T-helper 1 cell treated with Interleukin-12 subunit alpha and Interleukin-12 subunit beta and Interleukin-4 antibody, amounts not matched to agents 30 μg/mL and 1 μg/mL, for 36 hours (primary cell): ENCODE data around the gene TDRD9.

Experiments used
- H3K27ac Mint-ChIP-seq: one replicate; pipeline ENCODE4 v1.8.0; 2021; ENCODE audit warnings: mild to moderate bottlenecking, mixed read lengths
- H3K27me3 Mint-ChIP-seq: one replicate; pipeline ENCODE4 v1.8.0; 2021; ENCODE audit warnings: low read depth, mixed read lengths
- H3K36me3 Mint-ChIP-seq: one replicate; pipeline ENCODE4 v1.8.0; 2021; ENCODE audit warnings: low read depth, mixed read lengths
- H3K4me1 Mint-ChIP-seq: one replicate; pipeline ENCODE4 v1.8.0; 2021; ENCODE audit warnings: low read depth, mixed read lengths
- H3K4me3 Mint-ChIP-seq: one replicate; pipeline ENCODE4 v1.8.0; 2021; ENCODE audit warnings: mild to moderate bottlenecking, moderate library complexity, mixed read lengths
- H3K9me3 Mint-ChIP-seq: one replicate; pipeline ENCODE4 v1.8.0; 2021; ENCODE audit warnings: mixed read lengths

TDRD9 gene

DNA sequence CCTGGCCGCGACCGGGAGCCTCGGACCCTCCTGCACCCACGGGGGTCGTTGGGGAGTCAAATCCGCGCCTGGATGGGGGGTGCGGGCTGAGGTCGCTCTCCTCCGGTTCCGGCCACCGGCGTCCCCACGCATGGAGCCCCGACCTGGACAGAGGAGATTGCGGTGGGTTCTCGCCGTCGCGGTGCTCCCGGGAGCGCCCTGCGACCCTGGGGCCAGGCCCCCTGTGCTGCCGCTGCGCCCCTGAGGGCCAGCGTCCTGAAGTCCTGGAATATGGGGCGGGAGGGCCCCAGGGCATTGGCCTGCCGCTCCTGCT, 157.6 kb downstream of the TDRD9 start:
- Mint-ChIP-seq H3K27ac (no peak overlapping the region), H3K9me3 (no peaks in the 10 kb centered on the region), H3K36me3 (no peaks in the 10 kb centered on the region), H3K4me1 (no peaks in the 10 kb centered on the region), H3K4me3 (no peak overlapping the region), H3K27me3 (peaks cover 10% of the 10 kb centered on the region)

DNA sequence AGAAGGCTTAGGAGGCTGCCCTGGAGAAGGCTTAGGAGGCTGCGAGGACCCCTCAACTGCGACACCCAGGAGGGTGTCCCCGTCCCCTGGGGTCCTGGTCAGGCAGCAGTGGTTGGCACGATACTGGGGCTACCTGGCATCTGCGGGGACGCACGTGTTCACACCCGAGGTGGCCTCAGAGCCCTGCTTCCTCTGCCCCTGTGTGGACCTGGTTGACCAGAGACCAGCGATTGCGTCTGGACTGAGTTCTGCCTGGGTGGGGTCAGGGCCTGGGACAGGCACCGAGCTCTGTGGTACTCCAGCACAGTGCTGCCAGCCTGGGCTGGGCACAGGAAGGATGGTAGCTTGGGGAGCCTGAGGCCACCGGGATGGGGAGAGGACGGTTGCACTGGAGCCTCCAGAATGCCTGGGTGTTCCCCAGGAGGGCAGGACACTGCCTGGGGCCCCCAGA, 158.0 kb downstream of the TDRD9 start:
- H3K36me3 Mint-ChIP-seq: no peaks in the 10 kb centered on the region
- H3K27ac Mint-ChIP-seq: no peak overlapping the region
- H3K9me3 Mint-ChIP-seq: no peaks in the 10 kb centered on the region
- H3K4me3 Mint-ChIP-seq: no peak overlapping the region
- no peaks in the 10 kb centered on the region for H3K4me1 Mint-ChIP-seq
- H3K27me3 Mint-ChIP-seq: peaks cover 10% of the 10 kb centered on the region

DNA sequence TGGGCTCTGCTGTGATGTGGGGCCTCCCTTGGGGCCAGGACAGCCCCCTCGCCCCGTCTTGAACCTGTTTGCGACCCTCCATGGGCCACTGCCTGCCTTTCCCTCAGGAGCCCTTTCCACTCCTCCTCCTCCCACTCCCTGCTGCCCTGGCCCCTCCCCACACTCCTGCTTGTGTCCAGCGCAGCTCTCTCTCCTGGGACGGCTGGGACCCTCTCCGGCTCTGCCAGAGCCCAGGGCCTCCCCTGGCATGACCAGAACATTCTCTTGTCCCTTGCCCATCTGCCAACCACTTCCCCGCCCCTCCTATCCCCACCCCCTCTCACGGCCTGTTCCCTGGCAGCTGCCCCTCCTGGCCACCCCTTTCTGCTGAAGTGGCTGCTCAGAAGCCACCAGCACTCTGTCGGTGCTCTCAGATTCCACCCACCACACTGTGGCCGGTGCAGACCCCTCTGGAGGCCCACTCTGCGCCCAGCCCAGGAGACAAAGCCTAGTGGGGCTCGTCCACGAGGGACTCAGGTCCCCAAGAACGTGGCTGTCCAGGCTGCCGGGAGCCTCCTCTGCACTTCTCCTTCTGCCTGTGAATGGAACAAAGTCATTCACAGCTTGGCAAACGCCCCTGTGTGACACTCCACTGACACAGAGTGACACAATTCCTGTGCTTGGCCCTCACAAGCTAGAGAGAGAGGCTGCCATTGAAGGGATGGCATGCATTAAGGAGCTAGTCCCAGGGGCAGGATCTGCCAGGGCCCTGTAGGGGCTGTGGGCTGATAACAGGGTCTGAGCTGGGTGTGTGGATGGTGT, 158.6 kb downstream of the TDRD9 start:
- Mint-ChIP-seq H3K36me3 (no peaks in the 10 kb centered on the region), H3K4me1 (no peaks in the 10 kb centered on the region), H3K4me3 (no peak overlapping the region), H3K27ac (no peak overlapping the region), H3K9me3 (no peaks in the 10 kb centered on the region), H3K27me3 (peaks cover 10% of the 10 kb centered on the region)

DNA sequence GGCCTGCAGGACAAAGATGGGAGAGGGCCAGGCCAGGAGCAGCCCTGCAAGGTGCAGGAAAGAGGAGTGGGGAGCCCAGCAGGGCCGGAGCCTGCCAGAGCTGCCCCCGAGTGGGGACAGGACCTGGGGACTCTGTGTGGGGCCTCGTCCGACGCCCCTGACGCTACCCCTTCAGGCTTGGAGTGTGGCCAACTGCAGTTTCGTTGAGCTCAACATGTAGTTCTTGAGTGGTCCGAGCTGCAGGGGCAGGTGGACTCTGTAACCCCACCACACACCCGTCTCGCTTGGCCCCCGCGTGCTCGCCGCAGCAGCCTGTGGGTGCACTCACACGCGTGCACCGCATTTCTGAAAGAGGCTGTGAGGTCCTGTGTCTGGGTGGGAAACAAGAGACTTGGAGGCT, 159.2 kb downstream of the TDRD9 start:
- Mint-ChIP-seq H3K4me1 (no peaks in the 10 kb centered on the region), H3K36me3 (no peaks in the 10 kb centered on the region), H3K9me3 (no peaks in the 10 kb centered on the region), H3K4me3 (no peak overlapping the region), H3K27me3 (peaks cover 10% of the 10 kb centered on the region), H3K27ac (no peak overlapping the region)

DNA sequence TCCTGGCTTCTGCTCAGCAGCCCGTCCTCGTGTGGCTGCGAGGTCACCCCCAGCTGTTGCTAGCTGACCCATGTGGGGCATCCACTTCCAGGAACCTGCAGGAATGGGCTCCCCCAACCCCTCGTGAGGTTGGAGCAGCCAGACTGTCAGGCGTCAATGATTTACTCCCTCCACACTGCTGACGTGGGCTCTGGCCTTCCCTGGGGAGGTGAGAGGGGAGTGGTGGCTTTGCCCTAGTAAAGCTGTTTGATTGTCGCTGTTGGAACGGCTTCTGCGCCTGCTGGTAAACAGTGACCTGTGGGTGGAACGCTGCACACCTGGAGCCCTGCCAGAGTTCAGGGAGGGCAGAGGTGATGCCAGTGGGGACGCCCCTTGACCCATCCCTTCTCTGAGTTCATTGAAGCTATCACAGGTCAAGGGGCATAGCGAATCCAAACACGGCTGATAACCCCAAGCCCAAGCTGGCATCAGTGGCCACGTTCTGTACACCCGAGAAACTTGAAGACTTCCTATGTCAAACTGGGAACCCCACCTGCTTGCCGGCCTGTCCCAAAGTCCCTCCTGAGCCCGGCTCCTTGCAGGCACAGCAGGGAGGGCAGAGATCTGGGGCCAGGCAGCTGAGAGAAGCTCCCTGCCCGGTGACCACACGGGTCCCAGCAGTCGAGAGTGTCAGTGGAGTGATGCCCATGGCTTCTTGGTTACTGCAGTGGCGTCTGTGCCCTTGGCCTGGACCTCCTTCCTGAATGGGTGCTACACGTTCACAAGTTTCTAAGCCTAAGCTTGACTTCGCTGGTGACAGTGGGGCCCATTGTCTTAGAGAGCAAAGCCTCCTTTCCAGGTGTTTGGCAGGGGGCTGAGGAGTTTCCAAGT, 160.0 kb downstream of the TDRD9 start:
- H3K4me1 Mint-ChIP-seq: no peaks in the 10 kb centered on the region
- H3K27ac Mint-ChIP-seq: no peak overlapping the region
- H3K36me3 Mint-ChIP-seq: no peaks in the 10 kb centered on the region
- H3K27me3 Mint-ChIP-seq: peaks cover 10% of the 10 kb centered on the region
- H3K4me3 Mint-ChIP-seq: no peak overlapping the region
- no peaks in the 10 kb centered on the region for H3K9me3 Mint-ChIP-seq

DNA sequence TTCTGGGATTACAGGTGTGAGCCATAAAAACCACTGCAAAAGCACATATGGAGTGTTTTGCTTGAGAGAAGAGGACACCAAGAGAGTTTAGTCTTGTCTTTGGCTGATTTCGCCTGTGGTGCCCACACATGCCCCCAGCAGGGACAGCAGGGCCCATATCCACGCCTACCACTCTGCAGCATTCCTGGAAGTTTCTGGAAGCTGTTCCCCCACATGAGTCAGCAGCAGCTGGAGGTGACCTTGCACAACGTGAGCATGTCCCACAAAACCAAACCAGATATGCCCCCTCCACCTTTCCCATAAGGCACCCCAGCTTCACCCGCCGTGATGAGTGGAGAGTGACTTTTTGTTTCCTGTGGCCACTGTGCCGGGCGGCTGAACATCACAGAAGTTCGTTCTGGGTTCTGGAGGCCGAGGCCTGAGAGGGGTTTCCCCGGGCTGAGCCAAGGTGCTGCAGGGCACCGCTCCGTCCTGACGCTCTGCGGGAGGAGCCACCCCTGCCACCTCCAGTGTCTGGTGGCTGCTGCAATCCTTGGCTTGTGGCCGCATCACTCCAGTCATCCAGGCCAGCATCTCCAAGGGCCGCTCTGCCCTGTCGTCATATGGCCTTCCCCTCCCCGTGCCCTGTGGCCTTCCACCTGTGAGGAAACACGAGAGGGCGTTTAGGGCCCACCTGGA, 162.0 kb downstream of the TDRD9 start:
- H3K9me3 Mint-ChIP-seq: no peaks in the 10 kb centered on the region
- H3K4me1 Mint-ChIP-seq: peaks cover 4% of the 10 kb centered on the region
- no peaks in the 10 kb centered on the region for H3K27me3 Mint-ChIP-seq
- no peak overlapping the region for H3K4me3 Mint-ChIP-seq
- no peaks in the 10 kb centered on the region for H3K36me3 Mint-ChIP-seq
- no peak overlapping the region for H3K27ac Mint-ChIP-seq

DNA sequence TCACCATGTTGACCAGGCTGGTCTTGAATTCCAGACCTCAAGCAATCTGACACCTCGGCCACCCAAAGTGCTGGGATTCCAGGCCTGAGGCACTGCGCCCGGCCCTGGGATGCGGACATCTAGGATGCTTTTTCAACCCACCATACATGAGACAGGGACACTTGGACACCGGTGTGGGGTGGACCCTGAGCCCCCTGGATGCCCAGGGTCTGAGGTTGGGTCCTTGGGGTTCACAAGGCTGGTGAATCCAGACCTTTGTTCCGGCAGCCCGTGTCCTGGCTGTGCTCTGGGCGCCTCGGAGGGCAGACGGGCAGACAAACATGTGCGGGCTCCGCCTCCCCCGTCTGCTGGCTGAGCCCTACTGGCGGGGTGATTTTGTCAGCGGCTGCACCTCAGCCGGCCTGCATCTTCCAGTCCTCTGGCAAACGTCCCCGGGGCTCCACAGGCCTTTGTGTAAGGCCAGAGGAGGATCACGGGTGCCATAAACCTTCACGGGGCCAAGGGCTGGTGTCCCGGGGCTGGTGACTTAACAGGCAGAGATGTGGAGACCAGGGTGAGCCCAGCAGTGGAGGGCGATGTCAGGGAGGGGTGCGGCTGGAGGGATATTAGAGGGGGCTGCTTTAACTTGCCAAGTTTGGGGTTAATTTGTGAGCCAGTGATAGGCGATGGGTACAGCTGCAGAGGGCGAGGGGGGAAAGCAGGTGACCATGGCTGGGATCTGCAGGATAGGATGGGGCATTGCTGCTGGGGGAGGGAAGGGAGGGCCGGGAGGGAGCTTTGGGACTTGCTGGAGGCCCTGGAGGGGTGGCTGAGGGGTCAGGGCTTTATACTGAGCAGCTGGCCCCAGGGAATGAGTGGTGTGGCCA, 163.0 kb downstream of the TDRD9 start:
- H3K27me3 Mint-ChIP-seq: no peaks in the 10 kb centered on the region
- peaks cover 4% of the 10 kb centered on the region for H3K4me1 Mint-ChIP-seq
- H3K27ac Mint-ChIP-seq: no peak overlapping the region
- no peak overlapping the region for H3K4me3 Mint-ChIP-seq
- H3K36me3 Mint-ChIP-seq: no peaks in the 10 kb centered on the region
- H3K9me3 Mint-ChIP-seq: no peaks in the 10 kb centered on the region

DNA sequence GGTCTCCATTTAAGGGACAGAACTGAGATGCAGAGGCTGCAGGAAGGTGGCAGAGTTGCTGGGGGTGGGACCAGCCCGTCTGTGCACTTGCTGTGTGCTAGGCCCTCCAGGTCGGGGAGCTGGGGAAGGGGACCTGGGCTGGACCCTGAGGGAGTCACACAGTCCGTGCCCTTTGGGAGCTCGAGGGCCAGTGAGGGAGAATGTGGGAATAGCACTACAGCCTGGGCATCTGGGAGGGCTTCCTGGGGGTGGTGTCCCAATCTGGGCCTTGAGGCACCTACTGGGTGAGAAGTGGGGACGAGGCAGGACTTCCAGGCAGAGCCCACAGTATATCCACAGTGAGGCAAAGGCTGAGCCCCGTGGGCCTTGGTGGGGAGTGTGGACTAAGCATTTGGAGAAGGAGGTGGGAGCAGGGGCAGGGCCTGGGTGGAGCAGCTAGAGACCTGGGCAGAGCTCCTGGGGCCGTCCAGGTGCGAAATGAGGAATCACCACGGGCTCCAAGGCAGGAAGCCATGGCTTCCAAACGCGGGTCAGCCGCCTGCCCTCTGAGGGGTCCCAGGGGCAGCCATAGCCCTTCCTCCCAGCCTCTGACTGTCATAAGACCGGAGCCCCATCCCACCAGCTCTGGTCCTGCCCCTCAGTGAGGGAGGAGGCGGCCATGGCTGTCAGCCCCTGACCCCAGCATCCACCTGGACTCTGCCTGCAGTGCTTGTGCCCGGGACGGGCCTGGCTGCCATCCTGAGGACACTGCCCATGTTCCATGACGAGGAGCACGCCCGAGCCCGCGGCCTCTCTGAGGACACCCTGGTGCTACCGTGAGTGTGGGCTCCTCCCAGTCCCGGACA, 163.9 kb downstream of the TDRD9 start:
- no peaks in the 10 kb centered on the region for H3K9me3 Mint-ChIP-seq
- no peak overlapping the region for H3K27ac Mint-ChIP-seq
- H3K27me3 Mint-ChIP-seq: no peaks in the 10 kb centered on the region
- no peak overlapping the region for H3K4me3 Mint-ChIP-seq
- H3K4me1 Mint-ChIP-seq: peaks cover 4% of the 10 kb centered on the region
- no peaks in the 10 kb centered on the region for H3K36me3 Mint-ChIP-seq

DNA sequence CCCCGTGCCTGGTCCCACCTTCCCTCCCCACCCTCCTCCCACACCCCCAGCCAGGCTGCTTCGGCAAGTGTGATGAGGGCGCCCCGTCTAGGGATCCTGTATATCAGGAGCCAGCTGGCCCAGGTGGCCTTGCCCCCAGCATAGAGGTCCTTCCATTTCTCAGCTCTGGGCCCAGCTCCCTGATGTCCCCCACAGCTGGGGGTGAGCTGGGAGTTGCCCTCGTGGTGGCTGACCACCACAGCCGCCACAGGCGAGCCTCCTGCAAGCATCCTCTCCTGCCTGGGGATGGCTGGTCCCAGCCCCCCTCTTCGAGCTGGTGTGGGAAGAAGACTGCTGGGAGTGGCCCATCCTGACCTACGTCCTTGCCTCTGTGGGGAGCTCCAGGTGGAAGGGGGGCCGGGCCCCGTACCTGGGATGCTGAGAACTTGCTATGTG, 164.7 kb downstream of the TDRD9 start:
- Mint-ChIP-seq H3K27me3 (no peaks in the 10 kb centered on the region), H3K9me3 (no peaks in the 10 kb centered on the region), H3K4me1 (peaks cover 4% of the 10 kb centered on the region), H3K4me3 (no peak overlapping the region), H3K27ac (no peak overlapping the region), H3K36me3 (no peaks in the 10 kb centered on the region)

DNA sequence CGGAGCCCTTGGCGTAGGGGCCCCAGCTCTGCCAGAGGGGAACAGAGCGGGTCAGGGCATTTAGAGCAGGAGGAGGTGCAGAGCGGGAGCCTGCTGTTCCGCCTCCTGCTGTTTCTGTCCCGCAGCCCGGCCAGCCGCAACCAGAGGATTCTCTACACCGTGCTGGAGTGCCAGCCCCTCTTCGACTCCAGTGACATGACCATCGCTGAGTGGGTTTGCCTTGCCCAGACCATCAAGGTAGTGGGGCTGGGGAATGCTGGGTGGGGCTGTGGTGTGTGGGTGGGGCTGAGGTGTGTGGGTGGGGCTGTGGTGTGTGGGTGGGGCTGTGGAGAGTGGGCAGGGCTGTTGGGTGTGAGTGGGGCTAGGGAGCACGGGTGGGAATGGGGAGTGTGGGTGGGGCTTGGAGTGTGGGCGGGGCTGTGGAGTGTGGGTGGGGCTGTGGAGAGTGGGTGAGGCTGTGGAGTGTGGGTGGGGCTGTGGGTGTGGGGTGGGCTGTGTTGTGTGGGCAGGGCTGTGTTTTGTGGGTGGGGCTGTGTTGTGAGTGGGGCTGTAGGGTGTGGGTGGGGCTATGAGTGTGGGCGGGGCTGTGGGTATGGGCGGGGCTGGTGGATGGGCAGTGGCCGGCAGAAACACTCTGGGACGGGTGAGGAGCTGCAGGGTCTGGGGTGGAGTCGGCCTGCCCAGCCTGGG, 165.3 kb downstream of the TDRD9 start:
- Mint-ChIP-seq H3K9me3 (no peaks in the 10 kb centered on the region), H3K4me1 (peaks cover 4% of the 10 kb centered on the region), H3K4me3 (no peak overlapping the region), H3K27ac (no peak overlapping the region), H3K36me3 (no peaks in the 10 kb centered on the region), H3K27me3 (no peaks in the 10 kb centered on the region)

DNA sequence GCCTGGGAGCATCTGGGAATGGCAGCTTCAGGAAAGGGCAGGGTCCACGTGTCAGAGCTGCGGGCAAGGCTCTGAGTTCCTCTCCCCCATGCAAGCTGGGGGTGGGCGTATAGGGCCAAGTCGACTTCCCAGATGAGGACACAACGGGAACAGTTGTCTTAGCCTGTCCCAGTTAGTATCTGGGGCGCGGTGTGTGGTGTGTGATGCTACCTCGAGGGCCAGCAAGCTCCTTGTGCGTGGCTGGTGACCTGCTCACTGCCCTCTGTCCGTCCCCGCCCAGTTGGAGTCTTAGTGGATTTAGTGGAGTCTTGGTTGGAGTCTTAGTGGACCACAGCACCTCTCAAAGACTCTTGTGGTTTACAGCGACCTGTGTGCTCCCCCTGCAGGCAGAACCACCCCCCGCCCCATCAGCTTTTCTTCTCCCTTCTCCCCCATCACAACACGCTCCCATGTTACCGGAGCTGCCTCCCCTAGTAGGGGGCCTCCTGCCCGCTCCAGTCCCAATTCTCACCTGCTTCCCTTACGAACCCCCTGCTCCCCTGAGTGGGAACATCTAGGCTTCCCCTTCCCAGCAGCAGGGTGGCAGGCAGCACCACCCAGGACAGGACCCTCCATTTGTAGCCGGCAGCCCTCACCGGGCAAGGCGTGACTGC, 165.9 kb downstream of the TDRD9 start:
- Mint-ChIP-seq H3K36me3 (no peaks in the 10 kb centered on the region), H3K27ac (no peak overlapping the region), H3K4me1 (peaks cover 4% of the 10 kb centered on the region), H3K27me3 (no peaks in the 10 kb centered on the region), H3K9me3 (no peaks in the 10 kb centered on the region), H3K4me3 (no peak overlapping the region)

DNA sequence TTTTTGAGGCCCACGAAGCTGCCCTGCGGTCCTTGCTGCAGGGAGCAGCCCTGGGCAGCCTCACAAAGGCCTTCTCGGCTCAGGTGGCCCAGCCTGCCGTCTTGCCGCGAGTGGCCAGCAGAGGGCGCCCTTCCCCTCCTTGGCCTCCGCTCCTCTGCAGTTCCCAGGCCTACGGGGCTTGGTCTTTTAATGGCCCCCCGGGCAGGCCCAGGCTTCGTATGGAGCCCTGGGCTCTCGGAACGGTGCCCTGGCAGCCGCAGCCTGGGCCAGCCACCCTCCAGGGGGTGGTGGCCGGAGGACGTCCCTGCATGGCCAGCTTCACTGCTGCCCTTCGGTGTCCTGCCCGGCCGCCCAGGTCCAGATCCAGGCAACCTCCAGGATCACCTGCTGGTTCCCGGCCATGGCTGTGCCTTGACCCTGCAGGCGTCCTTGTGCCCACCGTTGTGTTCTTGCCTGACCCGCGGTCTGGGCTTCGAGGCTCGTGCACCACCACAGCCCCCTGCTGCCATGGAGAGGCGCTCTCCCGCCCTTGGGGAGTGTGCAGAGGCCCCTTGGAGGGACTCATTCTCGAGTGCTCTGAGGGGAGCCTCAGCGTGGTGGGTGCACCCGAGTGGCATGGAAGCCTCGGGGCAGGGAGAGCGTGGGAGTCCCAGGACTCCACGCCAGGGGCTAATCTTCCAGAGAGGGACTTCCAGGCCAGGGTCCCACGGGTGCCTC, 166.6 kb downstream of the TDRD9 start:
- Mint-ChIP-seq H3K4me1 (peaks cover 4% of the 10 kb centered on the region), H3K36me3 (no peaks in the 10 kb centered on the region), H3K9me3 (no peaks in the 10 kb centered on the region), H3K27me3 (no peaks in the 10 kb centered on the region), H3K27ac (no peak overlapping the region), H3K4me3 (no peak overlapping the region)
